Midbrain (tissue), 1 donor: ENCODE measurements around the gene ATM.
"Not testable (repeated sequence)": the region's sequence is repeated elsewhere in the genome, so short reads cannot be mapped to it uniquely, and the experiment has no call there.

ENCODE experiments used
- DNase-seq: peaks from one replicate; lab custom pipeline; 2025; lab: John Stamatoyannopoulos, UW

The ATM gene

GRCh38 chr11:108221911-108222573, 825 bp upstream of the ATM start:
- DNase-seq, result no peak

GRCh38 chr11:108223348-108224149, 682 bp downstream of the ATM start:
- DNase-seq, result no peak

GRCh38 chr11:108224366-108224765, 1.5 kb downstream of the ATM start:
- no peak for DNase-seq

GRCh38 chr11:108224911-108225786, 2.3 kb downstream of the ATM start:
- DNase-seq, result no peak

- DNase-seq, result no peak
Observed at GRCh38 chr11:108226036-108226435, 3.2 kb downstream of the ATM start.

GRCh38 chr11:108228251-108228650, 5.4 kb downstream of the ATM start:
- no peak for DNase-seq

- DNase-seq, result no peak
Observed at GRCh38 chr11:108233277-108233945, 10.5 kb downstream of the ATM start.

- DNase-seq, result no peak
Observed at GRCh38 chr11:108235192-108235591, 12.3 kb downstream of the ATM start.

- DNase-seq, result no peak
Observed at GRCh38 chr11:108235633-108236032, 12.8 kb downstream of the ATM start.

- no peak for DNase-seq
Observed at GRCh38 chr11:108237058-108237481, 14.2 kb downstream of the ATM start.

GRCh38 chr11:108239076-108239475, 16.2 kb downstream of the ATM start:
- no peak for DNase-seq

GRCh38 chr11:108241330-108242037, 18.6 kb downstream of the ATM start:
- DNase-seq, result no peak

GRCh38 chr11:108242422-108242821, 19.6 kb downstream of the ATM start:
- no peak for DNase-seq

- DNase-seq, result no peak
Observed at GRCh38 chr11:108246308-108246707, 23.4 kb downstream of the ATM start.

GRCh38 chr11:108246885-108247284, 24.0 kb downstream of the ATM start:
- DNase-seq, result no peak

- no peak for DNase-seq
Observed at GRCh38 chr11:108253176-108253575, 30.3 kb downstream of the ATM start.

- no peak for DNase-seq
Observed at GRCh38 chr11:108269583-108269982, 46.7 kb downstream of the ATM start.

- DNase-seq, result not testable (repeated sequence)
Observed at GRCh38 chr11:108276985-108277616, 54.2 kb downstream of the ATM start.

GRCh38 chr11:108278546-108278945, 55.7 kb downstream of the ATM start:
- DNase-seq, result no peak

GRCh38 chr11:108278954-108279353, 56.1 kb downstream of the ATM start:
- DNase-seq, result no peak

- no peak for DNase-seq
Observed at GRCh38 chr11:108286370-108286769, 63.5 kb downstream of the ATM start.
